Measurements from ENCODE around the gene KCNAB1. TPM values are rescaled to one million over a fixed set of nuclear protein-coding genes. Genes with fewer than 3 reads are reported as not detected.

The KCNAB1 gene
- total RNA-seq, 1 donor from 2014 or later: 0.21 TPM

GRCh38 chr3:156341831-156342416, 221.5 kb downstream of the KCNAB1 start:
- Mint-ChIP-seq H3K4me1 (ENCODE audit: unreplicated experiment) (no peaks in the 10 kb centered on the region), H3K27ac (ENCODE audit: unreplicated experiment) (no peak overlapping the region), H3K9me3 (ENCODE audit: unreplicated experiment) (no peaks in the 10 kb centered on the region), H3K36me3 (ENCODE audit: unreplicated experiment) (no peaks in the 10 kb centered on the region), H3K27me3 (ENCODE audit: unreplicated experiment) (peaks cover 22% of the 10 kb centered on the region), H3K4me3 (ENCODE audit: unreplicated experiment) (no peak overlapping the region)
- no peak for TF ChIP-seq CTCF (IDR thresholded peaks at IDR 0.05)
- DNase-seq (ENCODE audit: extremely low spot score, unreplicated experiment): no peak

- no peak overlapping the region for H3K27ac Mint-ChIP-seq (ENCODE audit: unreplicated experiment)
- TF ChIP-seq CTCF (IDR thresholded peaks at IDR 0.05): no peak
- DNase-seq (ENCODE audit: extremely low spot score, unreplicated experiment): no peak
- H3K36me3 Mint-ChIP-seq (ENCODE audit: unreplicated experiment): no peaks in the 10 kb centered on the region
- no peaks in the 10 kb centered on the region for H3K4me1 Mint-ChIP-seq (ENCODE audit: unreplicated experiment)
- no peaks in the 10 kb centered on the region for H3K9me3 Mint-ChIP-seq (ENCODE audit: unreplicated experiment)
- no peak overlapping the region for H3K4me3 Mint-ChIP-seq (ENCODE audit: unreplicated experiment)
- H3K27me3 Mint-ChIP-seq (ENCODE audit: unreplicated experiment): peaks cover 17% of the 10 kb centered on the region
Observed at GRCh38 chr3:156344215-156344614, 223.8 kb downstream of the KCNAB1 start.

- no peak for DNase-seq (ENCODE audit: extremely low spot score, unreplicated experiment)
- Mint-ChIP-seq H3K4me1 (ENCODE audit: unreplicated experiment) (no peaks in the 10 kb centered on the region), H3K27ac (ENCODE audit: unreplicated experiment) (no peak overlapping the region), H3K9me3 (ENCODE audit: unreplicated experiment) (no peaks in the 10 kb centered on the region), H3K36me3 (ENCODE audit: unreplicated experiment) (no peaks in the 10 kb centered on the region), H3K4me3 (ENCODE audit: unreplicated experiment) (no peak overlapping the region), H3K27me3 (ENCODE audit: unreplicated experiment) (peaks cover 15% of the 10 kb centered on the region)
- TF ChIP-seq CTCF (IDR thresholded peaks at IDR 0.05): no peak
Observed at GRCh38 chr3:156349111-156349510, 228.7 kb downstream of the KCNAB1 start.

GRCh38 chr3:156349978-156350377, 229.6 kb downstream of the KCNAB1 start:
- Mint-ChIP-seq H3K9me3 (ENCODE audit: unreplicated experiment) (no peaks in the 10 kb centered on the region), H3K4me3 (ENCODE audit: unreplicated experiment) (no peak overlapping the region), H3K27ac (ENCODE audit: unreplicated experiment) (no peak overlapping the region), H3K4me1 (ENCODE audit: unreplicated experiment) (no peaks in the 10 kb centered on the region), H3K36me3 (ENCODE audit: unreplicated experiment) (no peaks in the 10 kb centered on the region), H3K27me3 (ENCODE audit: unreplicated experiment) (peaks cover 11% of the 10 kb centered on the region)
- no peak for TF ChIP-seq CTCF (IDR thresholded peaks at IDR 0.05)
- no peak for DNase-seq (ENCODE audit: extremely low spot score, unreplicated experiment)

GRCh38 chr3:156350781-156351180, 230.4 kb downstream of the KCNAB1 start:
- Mint-ChIP-seq H3K36me3 (ENCODE audit: unreplicated experiment) (no peaks in the 10 kb centered on the region), H3K27me3 (ENCODE audit: unreplicated experiment) (peaks cover 6% of the 10 kb centered on the region), H3K4me1 (ENCODE audit: unreplicated experiment) (no peaks in the 10 kb centered on the region), H3K4me3 (ENCODE audit: unreplicated experiment) (no peak overlapping the region), H3K9me3 (ENCODE audit: unreplicated experiment) (no peaks in the 10 kb centered on the region), H3K27ac (ENCODE audit: unreplicated experiment) (no peak overlapping the region)
- TF ChIP-seq CTCF (IDR thresholded peaks at IDR 0.05): no peak
- no peak for DNase-seq (ENCODE audit: extremely low spot score, unreplicated experiment)

Measured in osteocyte (in vitro differentiated cells).